Renal cortical epithelial cell (primary cell): Measurements from ENCODE around the gene TMEM190. TPM values are rescaled to one million over a fixed set of nuclear protein-coding genes. Genes with fewer than 3 reads are reported as not detected.
"Not testable (repeated sequence)": the region's sequence is repeated elsewhere in the genome, so short reads cannot be mapped to it uniquely, and the experiment has no call there.

Experiments used
- DNase-seq: peaks from one replicate; pipeline ENCODE4 v3.0.0-alpha.2; 2011; ENCODE audit warnings: low read depth
- total RNA-seq: library from RNA; depleted of rRNA; stranded (reverse); fragments of >200 nt; gene quantifications from 2 replicates; pipeline ENCODE4 v1.2.3, GENCODE V29; 2014

TMEM190 gene
- total RNA-seq = not detected in 2 replicates

GRCh38 chr19:55376241-55376933 is at the start of gene TMEM190:
Gene TMEM190 (plus strand): TSS chr19:55376826. CDS start chr19:55376854, 28 bp downstream.
- DNase-seq = no peak

DNA sequence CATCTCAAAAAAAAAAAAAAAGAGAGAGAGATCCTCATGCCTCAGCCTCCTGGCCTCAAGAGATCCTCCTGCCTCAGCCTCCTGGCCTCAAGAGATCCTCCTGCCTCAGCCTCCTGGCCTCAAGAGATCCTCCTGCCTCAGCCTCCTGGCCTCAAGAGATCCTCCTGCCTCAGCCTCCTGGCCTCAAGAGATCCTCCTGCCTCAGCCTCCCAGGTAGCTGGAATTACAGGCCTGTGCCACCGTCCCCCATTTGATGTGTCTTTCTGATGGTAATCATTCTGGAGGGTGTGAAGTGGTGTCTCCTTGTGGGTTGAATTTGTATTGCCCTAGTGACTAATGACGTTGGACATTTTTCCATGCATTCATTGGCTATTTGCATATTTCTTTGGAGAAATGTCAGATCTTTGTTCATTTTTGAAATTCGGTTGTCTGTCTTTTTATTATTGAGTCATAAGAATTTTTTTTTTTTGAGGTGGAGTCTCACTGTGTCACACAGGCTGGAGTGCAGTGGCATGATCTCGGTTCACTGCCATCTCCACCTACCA is 47.8 kb upstream of the TMEM190 start:
- DNase-seq = not testable (repeated sequence)

DNA sequence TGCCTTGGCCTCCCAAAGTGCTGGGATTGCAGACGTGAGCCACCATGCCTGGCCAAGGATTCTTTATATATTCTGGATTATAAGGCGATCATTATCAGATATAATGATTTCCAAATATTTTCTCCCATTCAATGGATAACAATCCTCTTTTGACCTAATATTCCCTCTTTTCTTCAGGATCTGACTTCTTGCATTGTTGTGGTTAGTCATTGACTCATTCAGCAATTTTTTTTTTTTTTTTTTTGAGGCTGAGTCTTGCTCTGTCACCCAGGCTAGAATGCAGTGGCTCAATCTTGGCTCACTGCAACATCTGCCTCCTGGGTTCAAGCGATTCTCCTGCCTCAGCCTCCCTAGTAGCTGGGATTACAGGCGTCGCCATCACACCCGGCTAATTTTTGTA is 46.8 kb upstream of the TMEM190 start:
- peak; percentile 49 for DNase-seq

DNA sequence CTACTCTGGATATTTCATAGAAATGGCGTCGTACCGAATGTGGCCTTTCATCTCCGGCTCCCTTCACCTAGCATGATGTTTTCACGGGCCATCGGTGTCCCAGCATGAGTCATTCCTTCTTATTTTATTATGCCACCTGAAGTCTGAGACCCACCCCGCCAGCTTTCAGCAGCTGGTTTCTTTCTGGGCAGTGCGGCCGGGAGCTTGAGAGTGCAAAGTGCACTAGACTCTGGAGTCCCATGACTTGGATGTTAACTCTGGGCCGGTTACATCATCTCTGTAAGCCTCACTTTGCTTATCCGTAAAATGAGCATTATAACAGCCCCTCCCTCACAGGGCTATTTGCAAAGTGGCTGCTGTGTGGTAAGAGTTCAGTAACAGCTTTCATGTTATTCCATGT is 42.8 kb upstream of the TMEM190 start:
- DNase-seq = peak; percentile 51

DNA sequence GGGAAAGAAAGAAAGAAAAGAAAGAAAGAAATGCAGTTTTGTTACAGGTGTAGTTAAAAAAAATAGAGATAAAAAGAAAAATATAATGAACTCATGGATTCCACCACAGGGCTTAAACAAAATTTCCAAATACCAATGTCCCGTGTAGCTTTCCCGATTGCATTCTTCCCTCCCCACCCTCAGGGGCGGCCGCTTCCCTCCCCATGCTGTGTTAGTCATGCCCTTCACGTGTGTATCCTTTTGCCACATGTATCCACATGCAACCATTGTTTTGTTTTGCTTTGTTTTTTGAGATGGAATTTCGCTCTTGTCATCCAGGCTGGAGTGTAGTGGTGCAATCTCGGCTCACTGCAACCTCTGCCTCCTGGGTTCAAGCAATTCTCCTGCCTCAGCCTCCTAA is 40.5 kb upstream of the TMEM190 start:
- DNase-seq = no peak

DNA sequence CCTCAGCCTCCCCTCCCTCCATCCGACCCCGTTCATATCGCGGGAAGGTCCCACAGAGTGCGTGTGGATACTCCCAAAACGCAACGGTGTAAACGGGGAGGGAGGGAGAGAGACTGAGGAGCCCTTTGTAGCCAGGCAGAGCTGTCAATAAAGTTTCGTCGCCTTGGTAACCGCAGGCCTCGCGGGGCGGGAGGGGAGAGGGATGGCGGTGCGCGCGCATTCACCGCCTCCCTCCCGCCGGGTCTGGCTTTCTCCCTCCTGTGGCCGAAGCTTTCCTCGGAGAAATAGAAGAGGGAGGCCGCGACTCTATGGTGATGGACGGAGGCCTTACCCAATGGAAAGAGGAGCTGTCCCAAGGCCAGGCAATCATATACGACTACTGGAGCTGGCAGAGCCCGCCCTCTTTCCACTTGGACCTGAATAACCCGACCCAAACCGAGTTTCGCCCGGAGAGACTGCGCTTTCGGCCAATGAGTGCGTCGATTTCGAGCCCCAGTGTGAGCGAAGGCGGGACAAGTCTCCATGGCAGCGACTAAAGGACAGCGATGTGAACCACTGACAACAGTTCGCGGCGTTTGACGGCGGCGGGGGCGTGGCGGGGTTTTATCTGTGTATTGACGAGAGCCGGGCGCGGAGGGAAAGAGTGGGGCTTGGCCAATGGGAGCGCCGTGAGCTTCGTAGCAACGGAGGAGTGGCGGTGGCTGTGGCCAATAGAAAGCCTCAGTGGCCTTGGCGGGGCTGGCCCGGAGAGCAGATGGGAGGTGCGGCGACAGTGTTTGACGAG is 37.3 kb upstream of the TMEM190 start, which contains the start of gene KMT5C:
Gene KMT5C, plus strand, starts transcription at position 772 of the 784 bp plus-strand sequence. CDS start 2,061 bp downstream, outside the sequence.
- DNase-seq = peak; percentile 100

- no peak for DNase-seq
These were observed 36.5 kb upstream of the TMEM190 start for GRCh38 chr19:55339889-55340783.

GRCh38 chr19:55340784-55341147 is 35.9 kb upstream of the TMEM190 start:
- DNase-seq = no peak

DNA sequence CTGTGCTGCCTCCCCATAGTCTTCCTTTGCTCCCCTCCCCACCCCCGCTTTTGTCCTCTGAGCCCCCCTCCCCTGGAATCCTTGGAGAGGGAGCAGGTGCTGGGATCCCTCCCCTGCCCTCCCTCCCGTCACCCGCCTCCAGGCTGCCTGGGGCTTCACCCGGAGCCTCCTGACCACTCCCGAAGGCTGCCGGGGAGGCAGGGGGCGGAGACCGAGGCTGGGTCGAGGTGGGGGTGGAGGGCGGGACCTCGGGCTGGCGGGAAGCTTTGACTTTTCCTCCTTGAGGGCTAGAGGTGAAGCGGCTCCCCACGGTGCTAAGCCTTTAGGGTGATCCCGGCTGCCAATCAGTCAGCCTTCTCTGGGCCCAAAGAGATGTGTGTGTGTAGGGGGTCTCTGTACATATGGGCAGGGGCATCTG is 35.4 kb upstream of the TMEM190 start:
- DNase-seq = peak; percentile 37

DNA sequence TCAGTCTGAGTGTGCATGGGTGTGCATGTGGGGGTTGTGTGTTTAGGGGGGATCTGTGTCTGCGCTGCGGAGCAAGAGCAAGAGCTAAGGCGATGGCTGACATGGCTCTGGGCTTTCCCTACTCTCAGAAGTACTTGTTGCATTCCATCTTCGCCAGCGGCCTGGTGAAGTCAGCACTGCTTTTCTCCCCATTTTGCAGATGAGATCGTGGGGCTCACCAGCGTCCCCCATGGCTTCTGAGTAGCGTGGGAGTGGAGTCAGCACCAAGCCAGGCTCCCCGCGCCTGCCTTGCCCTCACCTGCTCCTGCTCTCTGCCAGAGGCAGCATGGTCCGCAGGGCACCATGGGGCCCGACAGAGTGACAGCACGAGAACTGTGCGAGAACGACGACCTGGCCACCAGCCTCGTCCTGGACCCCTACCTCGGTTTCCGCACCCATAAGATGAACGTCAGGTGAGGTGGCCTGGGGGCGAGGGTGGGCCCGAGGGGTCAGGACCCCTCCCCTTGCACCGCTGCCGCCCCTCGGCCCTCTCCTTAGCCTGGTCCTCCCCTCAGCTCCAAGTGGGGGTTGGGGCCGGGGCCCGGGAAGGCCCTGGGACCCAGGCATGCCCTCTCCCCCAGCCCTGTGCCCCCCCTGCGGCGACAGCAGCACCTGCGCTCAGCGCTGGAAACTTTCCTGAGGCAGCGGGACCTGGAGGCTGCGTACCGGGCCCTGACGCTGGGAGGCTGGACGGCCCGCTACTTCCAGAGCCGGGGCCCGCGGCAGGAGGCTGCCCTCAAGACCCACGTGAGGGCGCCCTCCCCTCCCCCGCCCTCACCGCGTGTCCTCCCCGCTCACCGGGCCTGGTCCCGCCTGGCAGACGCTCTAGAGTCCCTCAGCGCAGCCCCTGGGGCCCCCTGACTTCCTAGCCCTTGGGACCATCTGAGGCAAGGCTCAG is 34.8 kb upstream of the TMEM190 start:
- DNase-seq = no peak

DNA sequence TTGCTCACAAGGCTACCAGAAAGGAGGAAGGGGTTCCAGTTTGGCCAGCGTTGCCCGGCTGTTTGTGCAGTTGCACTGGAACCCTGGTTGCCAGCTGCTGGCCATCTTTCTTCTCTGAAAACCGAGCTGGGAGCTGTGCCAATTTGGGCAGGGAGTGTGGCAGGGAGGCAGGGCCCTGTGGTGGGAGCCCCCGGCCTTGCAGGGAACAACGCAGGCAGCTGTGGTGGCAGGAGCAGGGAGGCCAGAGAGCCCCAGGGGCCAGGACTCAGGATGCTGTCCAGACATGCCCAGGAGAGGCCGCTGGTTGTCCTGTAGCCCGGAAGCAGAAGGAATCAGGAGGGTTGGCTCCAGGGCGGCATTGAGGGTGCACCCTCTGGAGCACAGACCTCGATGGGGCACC is 32.2 kb upstream of the TMEM190 start:
- no peak for DNase-seq

DNA sequence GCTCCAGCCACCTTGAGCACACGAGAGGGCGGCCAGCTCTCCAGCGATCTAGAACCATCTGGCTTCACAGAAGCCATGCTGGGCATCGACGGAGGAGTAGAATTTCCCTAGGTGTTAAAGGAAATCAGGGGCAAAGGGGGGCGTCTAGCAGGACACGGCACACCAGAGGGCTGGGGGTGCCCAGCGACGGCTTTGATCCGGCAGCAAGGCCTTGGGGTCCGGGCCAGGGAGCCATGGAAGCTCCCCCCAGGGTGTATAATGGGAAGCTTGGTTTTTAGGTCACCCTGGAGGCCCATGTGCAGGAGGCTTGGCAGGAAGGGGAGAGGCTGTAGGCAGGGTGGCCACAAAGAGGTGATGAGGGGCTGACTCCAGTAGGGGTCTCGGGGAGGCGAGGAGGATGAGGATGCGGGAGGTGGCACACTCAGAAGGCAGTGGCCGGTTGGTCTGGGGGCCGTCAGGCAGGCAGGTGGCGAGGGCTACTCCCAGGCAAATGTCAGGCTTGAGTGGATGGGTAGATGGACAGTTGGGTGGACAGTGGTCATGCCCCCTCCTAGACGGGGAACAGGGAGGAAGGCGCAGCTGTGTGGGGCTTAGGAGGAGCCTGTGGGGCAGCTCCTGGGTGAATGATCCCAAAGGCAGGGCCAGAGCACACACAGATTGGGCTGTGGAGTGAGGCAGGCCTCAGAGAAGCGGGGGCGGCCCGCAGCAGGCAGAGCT is 31.4 kb upstream of the TMEM190 start:
- no peak for DNase-seq

- no peak for DNase-seq
These were observed 30.6 kb upstream of the TMEM190 start for GRCh38 chr19:55345818-55346724.

DNA sequence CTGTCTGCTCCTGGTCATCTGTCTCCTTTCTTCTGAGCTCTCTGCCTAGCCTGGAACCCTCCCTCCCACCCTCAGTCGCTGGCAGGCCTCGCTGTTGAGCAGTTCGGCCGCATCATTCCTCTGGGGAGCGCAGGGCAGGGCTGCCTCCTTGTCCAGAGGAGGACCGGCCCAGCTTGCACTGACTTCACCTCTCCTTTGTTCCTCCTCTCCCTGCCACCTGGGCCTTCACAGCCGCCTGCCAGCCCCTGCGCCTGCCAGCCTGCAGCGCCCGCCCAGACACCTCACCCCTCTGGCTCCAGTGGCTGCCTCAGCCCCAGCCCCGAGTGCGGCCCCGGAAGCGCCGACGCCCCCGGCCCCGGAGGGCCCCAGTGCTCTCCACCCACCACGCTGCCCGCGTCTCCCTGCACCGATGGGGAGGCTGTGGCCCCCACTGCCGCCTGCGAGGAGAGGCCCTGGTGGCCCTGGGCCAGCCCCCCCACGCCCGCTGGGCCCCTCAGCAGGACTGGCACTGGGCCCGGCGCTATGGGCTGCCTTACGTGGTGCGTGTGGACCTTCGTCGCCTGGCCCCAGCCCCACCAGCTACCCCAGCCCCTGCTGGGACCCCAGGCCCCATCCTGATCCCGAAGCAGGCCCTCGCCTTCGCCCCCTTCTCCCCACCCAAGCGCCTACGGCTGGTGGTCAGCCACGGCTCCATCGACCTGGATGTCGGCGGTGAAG is 29.7 kb upstream of the TMEM190 start:
- no peak for DNase-seq

DNA sequence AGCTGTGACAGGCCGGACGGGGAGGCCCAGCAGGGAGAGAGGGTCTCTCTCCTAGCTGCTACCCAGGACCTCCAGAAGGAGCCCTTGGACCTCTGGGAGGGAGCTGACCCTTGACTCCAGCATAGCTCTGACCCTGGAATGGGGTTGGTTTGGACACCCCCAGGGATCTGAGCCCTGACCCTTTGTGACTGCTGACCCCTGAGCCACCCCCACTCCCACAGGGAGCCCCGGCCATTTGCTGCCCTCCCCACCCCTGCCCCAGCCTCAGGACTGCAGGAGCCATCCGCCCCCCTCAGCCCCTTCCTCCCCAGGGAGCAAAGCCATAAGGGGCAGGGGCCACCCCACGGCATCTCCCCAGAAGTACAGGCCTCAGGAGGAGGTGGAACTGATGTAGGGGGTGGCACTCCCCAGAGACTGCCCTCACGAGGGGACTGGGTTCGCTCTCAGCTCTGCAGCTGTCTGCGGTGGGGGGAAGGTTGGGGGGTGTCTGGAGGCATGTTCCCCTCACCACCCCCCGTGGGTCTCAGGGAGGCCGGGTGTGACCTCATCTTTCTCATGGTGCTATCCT is 29.1 kb upstream of the TMEM190 start:
- no peak for DNase-seq

DNA sequence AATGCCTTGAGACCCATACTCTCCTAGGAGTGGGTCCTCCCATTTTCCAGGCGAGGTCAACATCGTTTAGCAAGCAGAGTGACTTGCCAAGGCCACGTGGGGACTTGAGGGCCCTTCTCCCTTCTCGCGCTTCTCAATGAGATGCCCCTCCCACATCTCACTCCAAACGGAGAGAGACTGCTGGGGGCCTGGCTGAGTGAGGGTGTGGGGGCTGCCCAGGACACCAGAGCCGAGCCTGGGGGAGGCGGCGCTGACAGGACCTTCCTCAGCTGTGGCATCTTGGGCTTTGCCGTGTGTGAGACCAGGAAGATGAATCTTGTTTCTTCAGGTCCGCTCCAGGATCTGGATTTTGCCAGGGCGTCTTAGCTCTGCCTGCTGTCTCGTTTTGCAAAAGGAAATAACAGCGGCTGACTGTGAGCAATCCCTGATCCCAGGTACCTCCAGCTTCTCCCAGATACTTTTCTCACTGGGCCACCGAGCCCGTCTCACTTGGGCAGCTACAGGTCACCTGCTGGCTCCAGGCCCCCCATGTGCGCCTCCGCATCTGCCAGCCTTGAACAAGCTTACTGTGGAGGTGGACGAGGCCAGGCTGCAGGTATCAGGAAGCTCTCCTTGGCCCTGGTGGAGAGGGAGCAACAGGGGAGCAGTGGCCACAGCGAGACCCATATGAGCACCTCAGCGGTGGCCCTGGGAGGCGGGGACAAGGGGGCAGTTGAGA is 28.1 kb upstream of the TMEM190 start:
- DNase-seq = no peak

- no peak for DNase-seq
These were observed 25.9 kb upstream of the TMEM190 start for GRCh38 chr19:55350620-55351315.
